GM21717 (cell line): ENCODE measurements around the gene KRTAP5-1.

Experiments used
- ATAC-seq: cut with Tn5 transposase; IDR thresholded peaks from one replicate; pipeline ENCODE4 v1.9.1; 2021; ENCODE audit warnings: mild to moderate bottlenecking, moderate library complexity; ENCODE audit not compliant: unreplicated experiment

The KRTAP5-1 gene

GRCh38 chr11:1561955-1562354 lies 23.1 kb downstream of the KRTAP5-1 start:
- no peak for ATAC-seq

- ATAC-seq = no peak
Observed at GRCh38 chr11:1561266-1561665, 23.8 kb downstream of the KRTAP5-1 start.

GRCh38 chr11:1560649-1561251 lies 24.3 kb downstream of the KRTAP5-1 start:
- no peak for ATAC-seq

GRCh38 chr11:1560002-1560648 lies 25.0 kb downstream of the KRTAP5-1 start:
- ATAC-seq = no peak

- ATAC-seq = no peak
Observed at GRCh38 chr11:1559111-1559951, 25.8 kb downstream of the KRTAP5-1 start.

GRCh38 chr11:1558775-1559110 lies 26.3 kb downstream of the KRTAP5-1 start:
- ATAC-seq = no peak

- ATAC-seq = no peak
Observed at GRCh38 chr11:1557904-1558774, 26.9 kb downstream of the KRTAP5-1 start.

GRCh38 chr11:1557051-1557884 lies 27.8 kb downstream of the KRTAP5-1 start:
- no peak for ATAC-seq

GRCh38 chr11:1556278-1556902 lies 28.7 kb downstream of the KRTAP5-1 start:
- ATAC-seq = no peak

- ATAC-seq = no peak
Observed at GRCh38 chr11:1555713-1556153, 29.4 kb downstream of the KRTAP5-1 start.

- no peak for ATAC-seq
Observed at GRCh38 chr11:1554981-1555712, 29.9 kb downstream of the KRTAP5-1 start.

GRCh38 chr11:1553808-1554594 lies 31.1 kb downstream of the KRTAP5-1 start:
- ATAC-seq = no peak

GRCh38 chr11:1549338-1550330 lies 35.4 kb downstream of the KRTAP5-1 start:
- ATAC-seq = no peak

- ATAC-seq = no peak
Observed at GRCh38 chr11:1548221-1549070, 36.6 kb downstream of the KRTAP5-1 start.

- no peak for ATAC-seq
Observed at GRCh38 chr11:1547467-1548098, 37.5 kb downstream of the KRTAP5-1 start.
